Measurements from ENCODE around the gene DNAJB7. TPM values are rescaled to one million over a fixed set of nuclear protein-coding genes. Genes with fewer than 3 reads are reported as not detected.
"Not testable (repeated sequence)": the region's sequence is repeated elsewhere in the genome, so short reads cannot be mapped to it uniquely, and the experiment has no call there.

The DNAJB7 gene
- total RNA-seq, 2 experiments from 2014 or later, result not detected

DNA sequence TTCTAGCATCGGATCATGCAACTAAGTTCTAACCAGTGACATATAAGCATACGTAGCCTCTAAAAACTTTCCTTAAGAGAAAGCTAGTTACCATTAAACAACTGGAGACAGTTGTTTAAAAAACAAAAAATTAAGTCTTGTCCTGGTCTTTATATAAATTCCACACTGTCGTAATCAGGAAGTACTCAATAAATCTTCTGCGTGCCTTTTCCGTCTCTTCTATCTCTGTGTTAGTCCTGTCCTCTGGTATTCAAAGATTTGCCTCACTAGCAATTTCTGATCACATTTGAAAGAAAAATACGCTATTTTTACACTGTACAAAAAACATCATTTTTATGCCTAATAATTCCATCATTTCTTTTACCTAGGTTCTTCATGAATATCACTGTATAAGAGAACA lies 32.8 kb downstream of the DNAJB7 start:
- POLR2A ChIA-PET, result interaction anchor here (0.7 kb wide), 1 partner anchor 736 kb away, joined by 3 read pairs; no protein-coding TSS in a partner anchor
- H3K27ac Mint-ChIP-seq, result no peak overlapping the region
- no peaks in the 10 kb centered on the region for H3K9me3 Mint-ChIP-seq
- no peak for DNase-seq
- Histone ChIP-seq H3K4me1 (ENCODE audit: insufficient read depth, low read length) (no peaks in the 10 kb centered on the region), H3K9me3 (ENCODE audit: control insufficient read depth in 1 of 2, insufficient read depth in 1 of 2, low read length in 2 of 2) (no peaks in the 10 kb centered on the region), H3K36me3 (ENCODE audit: insufficient read depth, low read length) (peaks cover 68% of the 10 kb centered on the region), H3K27ac (ENCODE audit: low read depth in 1 of 2, low read length in 2 of 2) (no peak overlapping the region), H3K4me3 (ENCODE audit: low read length) (no peak overlapping the region), H3K27me3 (ENCODE audit: control insufficient read depth in 1 of 2, insufficient read depth in 2 of 2, low read length in 2 of 2) (no peaks in the 10 kb centered on the region)
- CTCF ChIA-PET, result interaction anchor here (1.4 kb wide), 1 partner anchor 146 kb away, joined by 3 read pairs; no protein-coding TSS in a partner anchor
- no peak for ATAC-seq (ENCODE audit: poor library complexity)
- H3K36me3 Mint-ChIP-seq (ENCODE audit: low read depth), result peaks cover 71% of the 10 kb centered on the region
- no peaks in the 10 kb centered on the region for H3K4me1 Mint-ChIP-seq (ENCODE audit: low read depth)
- H3K27me3 Mint-ChIP-seq, result no peaks in the 10 kb centered on the region
- TF ChIP-seq, protein P1, sequence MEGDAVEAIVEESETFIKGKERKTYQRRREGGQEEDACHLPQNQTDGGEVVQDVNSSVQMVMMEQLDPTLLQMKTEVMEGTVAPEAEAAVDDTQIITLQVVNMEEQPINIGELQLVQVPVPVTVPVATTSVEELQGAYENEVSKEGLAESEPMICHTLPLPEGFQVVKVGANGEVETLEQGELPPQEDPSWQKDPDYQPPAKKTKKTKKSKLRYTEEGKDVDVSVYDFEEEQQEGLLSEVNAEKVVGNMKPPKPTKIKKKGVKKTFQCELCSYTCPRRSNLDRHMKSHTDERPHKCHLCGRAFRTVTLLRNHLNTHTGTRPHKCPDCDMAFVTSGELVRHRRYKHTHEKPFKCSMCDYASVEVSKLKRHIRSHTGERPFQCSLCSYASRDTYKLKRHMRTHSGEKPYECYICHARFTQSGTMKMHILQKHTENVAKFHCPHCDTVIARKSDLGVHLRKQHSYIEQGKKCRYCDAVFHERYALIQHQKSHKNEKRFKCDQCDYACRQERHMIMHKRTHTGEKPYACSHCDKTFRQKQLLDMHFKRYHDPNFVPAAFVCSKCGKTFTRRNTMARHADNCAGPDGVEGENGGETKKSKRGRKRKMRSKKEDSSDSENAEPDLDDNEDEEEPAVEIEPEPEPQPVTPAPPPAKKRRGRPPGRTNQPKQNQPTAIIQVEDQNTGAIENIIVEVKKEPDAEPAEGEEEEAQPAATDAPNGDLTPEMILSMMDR (IDR thresholded peaks at IDR 0.05), result no peak
- H3K4me3 Mint-ChIP-seq, result no peak overlapping the region
- intact Hi-C loops (cut with DNase I, micrococcal nuclease), result no loop called here

DNA sequence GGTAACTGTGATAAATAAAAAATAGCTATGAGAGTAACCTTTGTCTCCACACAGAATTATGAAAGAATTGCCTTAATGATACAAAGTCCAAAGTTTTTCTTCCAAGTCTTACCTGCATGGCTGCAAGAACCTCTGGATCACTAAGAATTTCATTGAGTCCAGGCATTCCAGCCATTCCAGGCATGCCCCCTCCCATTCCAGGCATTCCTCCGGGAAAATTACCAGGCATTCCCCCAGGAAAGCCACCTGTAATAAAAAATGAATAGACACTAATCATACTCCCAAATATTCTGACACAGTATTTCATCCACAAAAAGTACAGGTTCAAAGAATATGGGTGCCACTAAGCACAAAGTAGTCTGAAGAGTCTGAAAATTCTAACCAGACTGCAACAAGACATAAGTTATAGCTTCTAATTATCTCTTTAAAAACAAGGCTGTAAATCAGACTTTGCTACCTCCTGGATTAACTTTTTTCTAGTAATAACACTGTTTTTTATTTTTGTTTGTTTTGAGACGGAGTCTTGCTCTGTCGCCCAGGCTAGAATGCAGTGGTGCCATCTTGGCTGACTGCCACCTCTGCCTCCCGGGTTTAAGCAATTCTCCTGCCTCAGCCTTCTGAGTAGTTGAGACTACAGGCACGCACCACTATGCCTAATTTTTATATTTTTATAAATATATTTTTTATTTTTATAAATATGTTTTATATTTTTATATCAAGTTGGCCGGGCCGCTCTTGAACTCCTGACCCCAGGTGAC lies 34.8 kb downstream of the DNAJB7 start:
- Histone ChIP-seq H3K36me3 (ENCODE audit: insufficient read depth, low read length) (peaks cover 54% of the 10 kb centered on the region), H3K4me3 (ENCODE audit: low read length) (no peak overlapping the region), H3K27ac (ENCODE audit: low read depth in 1 of 2, low read length in 2 of 2) (no peak overlapping the region), H3K27me3 (ENCODE audit: control insufficient read depth in 1 of 2, insufficient read depth in 2 of 2, low read length in 2 of 2) (no peaks in the 10 kb centered on the region), H3K9me3 (ENCODE audit: control insufficient read depth in 1 of 2, insufficient read depth in 1 of 2, low read length in 2 of 2) (no peaks in the 10 kb centered on the region), H3K4me1 (ENCODE audit: insufficient read depth, low read length) (no peaks in the 10 kb centered on the region)
- Mint-ChIP-seq H3K27me3 (no peaks in the 10 kb centered on the region), H3K4me3 (no peak overlapping the region), H3K27ac (no peak overlapping the region), H3K36me3 (ENCODE audit: low read depth) (peaks cover 55% of the 10 kb centered on the region), H3K4me1 (ENCODE audit: low read depth) (no peaks in the 10 kb centered on the region), H3K9me3 (no peaks in the 10 kb centered on the region)
- POLR2A ChIA-PET, result no interaction called here
- ATAC-seq (ENCODE audit: poor library complexity) (no peak), DNase-seq (no peak)
- intact Hi-C loops (cut with DNase I, micrococcal nuclease), result no loop called here
- TF ChIP-seq, protein P1 (IDR thresholded peaks at IDR 0.05), result no peak
- CTCF ChIA-PET, result no interaction called here

DNA sequence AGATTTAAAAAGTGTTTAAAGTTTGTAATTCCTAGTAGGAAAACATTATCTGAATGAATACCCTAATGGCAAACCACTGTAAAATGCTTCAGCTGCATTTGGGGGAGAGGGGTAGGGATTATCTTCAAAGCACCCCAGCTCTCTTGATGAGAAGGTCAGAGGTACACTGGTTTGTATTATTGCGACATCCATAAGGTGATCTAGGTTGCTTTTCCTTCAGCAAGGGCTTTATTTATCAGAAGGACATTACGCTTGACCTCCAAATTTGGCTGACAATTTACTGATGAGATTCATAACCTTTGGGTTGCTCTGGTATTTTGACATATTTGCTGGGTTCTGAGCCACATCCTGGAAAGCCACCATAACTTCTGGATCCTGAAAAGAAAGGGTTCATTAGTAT lies 35.6 kb downstream of the DNAJB7 start:
- H3K27me3 Mint-ChIP-seq; H3K9me3 Mint-ChIP-seq; intact Hi-C loops (cut with DNase I, micrococcal nuclease); H3K9me3 ChIP-seq (ENCODE audit: control insufficient read depth in 1 of 2, insufficient read depth in 1 of 2, low read length in 2 of 2); POLR2A ChIA-PET; H3K27ac ChIP-seq (ENCODE audit: low read depth in 1 of 2, low read length in 2 of 2); H3K27me3 ChIP-seq (ENCODE audit: control insufficient read depth in 1 of 2, insufficient read depth in 2 of 2, low read length in 2 of 2); ATAC-seq (ENCODE audit: poor library complexity); H3K4me1 Mint-ChIP-seq (ENCODE audit: low read depth); CTCF ChIA-PET; H3K4me3 ChIP-seq (ENCODE audit: low read length); H3K27ac Mint-ChIP-seq; DNase-seq; H3K4me3 Mint-ChIP-seq; H3K4me1 ChIP-seq (ENCODE audit: insufficient read depth, low read length): not testable (repeated sequence)
- H3K36me3 ChIP-seq (ENCODE audit: insufficient read depth, low read length), result peaks cover 46% of the 10 kb centered on the region
- H3K36me3 Mint-ChIP-seq (ENCODE audit: low read depth), result peaks cover 48% of the 10 kb centered on the region

Measured in CD4-positive, alpha-beta T cell (primary cell).